Mucosa of gallbladder (tissue), 1 donor: ENCODE results near the gene DIRAS1. TPM values are rescaled to one million over a fixed set of nuclear protein-coding genes. Genes with fewer than 3 reads are reported as not detected.
"Not testable (repeated sequence)": the region's sequence is repeated elsewhere in the genome, so short reads cannot be mapped to it uniquely, and the experiment has no call there.

ENCODE experiments used
- DNase-seq: peaks from one replicate; pipeline ENCODE4 v3.0.0-alpha.2; 2020; ENCODE audit warnings: low spot score
- total RNA-seq: library from RNA; stranded (reverse); gene quantifications from one replicate; pipeline ENCODE4 v1.2.1, GENCODE V29; 2021
- donor health status: DM: no; HTN: no; CAD: no.

The DIRAS1 gene
- total RNA-seq, 1 donor from 2014 or later: 0.75 TPM

GRCh38 chr19:2711875-2712205 lies 9.3 kb downstream of the DIRAS1 start:
- no peak for DNase-seq

GRCh38 chr19:2711172-2711874 lies 9.8 kb downstream of the DIRAS1 start:
- DNase-seq: no peak

GRCh38 chr19:2706251-2706650 lies 14.9 kb downstream of the DIRAS1 start:
- no peak for DNase-seq

GRCh38 chr19:2703691-2704216 lies 17.4 kb downstream of the DIRAS1 start:
- DNase-seq: no peak

- no peak for DNase-seq
Measured at GRCh38 chr19:2703077-2703437, 18.1 kb downstream of the DIRAS1 start.

GRCh38 chr19:2702170-2703076 lies 18.7 kb downstream of the DIRAS1 start, which contains the start of gene GNG7:
Gene GNG7, minus strand, starts transcription at chr19:2702694. Its CDS starts 182,006 bp downstream, at chr19:2520688.
- peak; percentile 96 for DNase-seq

GRCh38 chr19:2701361-2702169 lies 19.6 kb downstream of the DIRAS1 start:
- no peak for DNase-seq

- no peak for DNase-seq
Measured at GRCh38 chr19:2700660-2701360, 20.4 kb downstream of the DIRAS1 start.

- no peak for DNase-seq
Measured at GRCh38 chr19:2699413-2700140, 21.6 kb downstream of the DIRAS1 start.

GRCh38 chr19:2694196-2694595 lies 27.0 kb downstream of the DIRAS1 start:
- DNase-seq: no peak

- DNase-seq: no peak
Measured at GRCh38 chr19:2693492-2694160, 27.5 kb downstream of the DIRAS1 start.

GRCh38 chr19:2691951-2692350 lies 29.2 kb downstream of the DIRAS1 start:
- no peak for DNase-seq

- DNase-seq: no peak
Measured at GRCh38 chr19:2690856-2691255, 30.3 kb downstream of the DIRAS1 start.

GRCh38 chr19:2686360-2686759 lies 34.8 kb downstream of the DIRAS1 start:
- DNase-seq: no peak

- no peak for DNase-seq
Measured at GRCh38 chr19:2685204-2685704, 35.9 kb downstream of the DIRAS1 start.

- DNase-seq: no peak
Measured at GRCh38 chr19:2683430-2684003, 37.7 kb downstream of the DIRAS1 start.

GRCh38 chr19:2680808-2681207 lies 40.4 kb downstream of the DIRAS1 start:
- no peak for DNase-seq

- no peak for DNase-seq
Measured at GRCh38 chr19:2679439-2679838, 41.7 kb downstream of the DIRAS1 start.

GRCh38 chr19:2678948-2679347 lies 42.2 kb downstream of the DIRAS1 start:
- DNase-seq: not testable (repeated sequence)
